Tibial nerve (tissue), 4 donors: ENCODE data around the gene ARHGAP25. TPM values are rescaled to one million over a fixed set of nuclear protein-coding genes. Genes with fewer than 3 reads are reported as not detected.

Source experiments
- DNase-seq, 2 donors: peaks; one replicate each; pipeline ENCODE4 v3.0.0-alpha.2; 2019; ENCODE audit warnings: low spot score in 2 of 2
- H3K27ac ChIP-seq, 4 donors: fragments of 200-600 bp; sonication (generic) in 3 of 4; one replicate each; pipeline ENCODE4 v1.5.1; 2017 to 2019; ENCODE audit warnings: mild to moderate bottlenecking in 1 of 4
- H3K27me3 ChIP-seq, 2 donors: fragments of 200-600 bp; sonication (generic) in 1 of 2; one replicate each; pipeline versions ENCODE4 v1.5.1 to v1.6.0; 2017 to 2019
- H3K36me3 ChIP-seq, 3 donors: fragments of 200-600 bp; sonication (generic); one replicate each; pipeline ENCODE4 v1.5.1; 2018 to 2019
- H3K4me1 ChIP-seq, 4 donors: fragments of 200-600 bp; sonication (generic) in 3 of 4; one replicate each; pipeline ENCODE4 v1.5.1; 2017 to 2019
- H3K4me3 ChIP-seq, 4 donors: fragments of 200-600 bp; sonication (generic) in 3 of 4; one replicate each; pipeline ENCODE4 v1.5.1; 2017 to 2019; ENCODE audit warnings: mild to moderate bottlenecking in 1 of 4, moderate library complexity in 1 of 4
- H3K9me3 ChIP-seq, 4 donors: fragments of 200-600 bp; sonication (generic) in 3 of 4; one replicate each; pipeline ENCODE4 v1.5.1; 2017 to 2019
- EP300 ChIP-seq, 2 donors: sonication (generic); formaldehyde crosslinking; IDR thresholded peaks; one replicate each; pipeline ENCODE4 v1.6.1; 2017; ENCODE audit warnings: antibody characterized with exemption in 2 of 2, mild to moderate bottlenecking in 1 of 2
- POLR2A ChIP-seq, 2 donors: fragments of 450-650 bp; IDR thresholded peaks; one replicate each; pipeline ENCODE4 v1.6.1; 2017; ENCODE audit warnings: antibody characterized with exemption in 2 of 2, mild to moderate bottlenecking in 2 of 2, moderate library complexity in 2 of 2
- WGBS, 2 donors: methylation state at CpG; one replicate each; pipeline ENCODE4 v1.1.5; 2018; 5-methylcytosine and 5-hydroxymethylcytosine counted together
- total RNA-seq, 4 donors: library from RNA; depleted of rRNA; stranded (reverse); fragments of >200 nt; gene quantifications; one replicate each; pipeline ENCODE4 v1.1.0, GENCODE V29; 2016
- TF ChIP-seq, protein P1 (sequence below), 5 experiments: fragments of 200-600 bp in 3 of 5; fragments of 450-650 bp in 2 of 5; sonication (generic) in 3 of 5; IDR thresholded peaks; one replicate each; pipeline ENCODE4 v1.5.1; 2016 to 2019; ENCODE audit warnings: antibody characterized with exemption in 5 of 5, mild to moderate bottlenecking in 3 of 5, moderate library complexity in 2 of 5

ARHGAP25 gene
- total RNA-seq, 4 donors from 2014 or later = 4.3 to 9.6 (median 5.3) TPM

DNA sequence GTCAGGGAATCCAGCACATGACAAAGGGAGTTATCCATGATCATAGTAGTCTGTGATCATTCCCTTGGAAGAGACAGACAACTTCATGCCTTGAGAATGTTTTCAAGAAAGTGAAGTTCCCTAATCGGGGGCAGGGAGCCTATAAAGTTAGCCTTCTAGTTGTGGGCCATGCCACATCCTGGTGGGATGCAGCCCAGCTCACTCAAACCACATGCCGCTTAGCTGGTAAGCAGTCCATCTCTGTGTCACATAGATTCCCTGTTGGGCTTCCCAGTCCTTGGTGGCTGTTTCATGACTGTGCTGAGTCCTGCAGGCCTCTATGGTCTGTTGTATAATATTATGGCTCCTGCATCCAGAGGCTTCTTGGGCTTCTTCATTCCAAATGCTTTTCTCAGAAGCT, 11.4 kb upstream of the ARHGAP25 start:
- H3K4me3 ChIP-seq = no peak overlapping the region
- no peaks in the 10 kb centered on the region for H3K27me3 ChIP-seq
- TF ChIP-seq, protein P1, sequence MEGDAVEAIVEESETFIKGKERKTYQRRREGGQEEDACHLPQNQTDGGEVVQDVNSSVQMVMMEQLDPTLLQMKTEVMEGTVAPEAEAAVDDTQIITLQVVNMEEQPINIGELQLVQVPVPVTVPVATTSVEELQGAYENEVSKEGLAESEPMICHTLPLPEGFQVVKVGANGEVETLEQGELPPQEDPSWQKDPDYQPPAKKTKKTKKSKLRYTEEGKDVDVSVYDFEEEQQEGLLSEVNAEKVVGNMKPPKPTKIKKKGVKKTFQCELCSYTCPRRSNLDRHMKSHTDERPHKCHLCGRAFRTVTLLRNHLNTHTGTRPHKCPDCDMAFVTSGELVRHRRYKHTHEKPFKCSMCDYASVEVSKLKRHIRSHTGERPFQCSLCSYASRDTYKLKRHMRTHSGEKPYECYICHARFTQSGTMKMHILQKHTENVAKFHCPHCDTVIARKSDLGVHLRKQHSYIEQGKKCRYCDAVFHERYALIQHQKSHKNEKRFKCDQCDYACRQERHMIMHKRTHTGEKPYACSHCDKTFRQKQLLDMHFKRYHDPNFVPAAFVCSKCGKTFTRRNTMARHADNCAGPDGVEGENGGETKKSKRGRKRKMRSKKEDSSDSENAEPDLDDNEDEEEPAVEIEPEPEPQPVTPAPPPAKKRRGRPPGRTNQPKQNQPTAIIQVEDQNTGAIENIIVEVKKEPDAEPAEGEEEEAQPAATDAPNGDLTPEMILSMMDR (IDR thresholded peaks at IDR 0.05) = no peak
- no peak for TF ChIP-seq POLR2A (IDR thresholded peaks at IDR 0.05)
- DNase-seq = no peak
- H3K9me3 ChIP-seq = no peaks in the 10 kb centered on the region
- WGBS, 2 donors = 83 to 88% methylated on average over 2 of the region's 2 CpGs
- no peaks in the 10 kb centered on the region for H3K36me3 ChIP-seq
- H3K27ac ChIP-seq = no peak overlapping the region
- H3K4me1 ChIP-seq = peaks cover 0 to 3% (median 0%) of the 10 kb centered on the region in 4 donors

DNA sequence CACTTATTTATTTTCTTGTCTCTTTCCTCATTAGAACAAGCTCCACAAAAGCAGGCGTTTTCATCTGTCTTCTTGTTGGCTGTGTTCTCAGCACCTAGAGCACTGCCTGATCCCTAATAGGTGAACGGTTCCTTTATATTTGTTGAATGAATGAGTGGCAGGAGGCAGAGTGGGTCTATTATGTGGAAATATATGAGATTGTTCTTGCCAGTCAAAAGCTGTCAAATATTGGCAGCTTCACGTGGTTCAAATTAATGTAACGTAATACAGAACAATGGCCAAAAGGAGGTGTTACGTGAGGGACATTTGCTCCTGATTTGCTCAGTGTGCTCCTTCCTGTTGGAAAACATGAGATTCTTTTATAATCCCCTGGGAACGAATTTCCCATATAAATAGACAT, 8.5 kb upstream of the ARHGAP25 start:
- TF ChIP-seq POLR2A (IDR thresholded peaks at IDR 0.05) (no peak), EP300 (IDR thresholded peaks at IDR 0.05) (no peak)
- TF ChIP-seq, protein P1 (IDR thresholded peaks at IDR 0.05) = no peak
- no peak overlapping the region for H3K4me3 ChIP-seq
- no peaks in the 10 kb centered on the region for H3K36me3 ChIP-seq
- DNase-seq = no peak
- no peak overlapping the region for H3K27ac ChIP-seq
- H3K27me3 ChIP-seq = no peaks in the 10 kb centered on the region
- no peaks in the 10 kb centered on the region for H3K9me3 ChIP-seq
- H3K4me1 ChIP-seq = peaks cover 0 to 3% (median 0%) of the 10 kb centered on the region in 4 donors
- WGBS, 2 donors = 46 to 58% methylated on average over 6 of the region's 6 CpGs

DNA sequence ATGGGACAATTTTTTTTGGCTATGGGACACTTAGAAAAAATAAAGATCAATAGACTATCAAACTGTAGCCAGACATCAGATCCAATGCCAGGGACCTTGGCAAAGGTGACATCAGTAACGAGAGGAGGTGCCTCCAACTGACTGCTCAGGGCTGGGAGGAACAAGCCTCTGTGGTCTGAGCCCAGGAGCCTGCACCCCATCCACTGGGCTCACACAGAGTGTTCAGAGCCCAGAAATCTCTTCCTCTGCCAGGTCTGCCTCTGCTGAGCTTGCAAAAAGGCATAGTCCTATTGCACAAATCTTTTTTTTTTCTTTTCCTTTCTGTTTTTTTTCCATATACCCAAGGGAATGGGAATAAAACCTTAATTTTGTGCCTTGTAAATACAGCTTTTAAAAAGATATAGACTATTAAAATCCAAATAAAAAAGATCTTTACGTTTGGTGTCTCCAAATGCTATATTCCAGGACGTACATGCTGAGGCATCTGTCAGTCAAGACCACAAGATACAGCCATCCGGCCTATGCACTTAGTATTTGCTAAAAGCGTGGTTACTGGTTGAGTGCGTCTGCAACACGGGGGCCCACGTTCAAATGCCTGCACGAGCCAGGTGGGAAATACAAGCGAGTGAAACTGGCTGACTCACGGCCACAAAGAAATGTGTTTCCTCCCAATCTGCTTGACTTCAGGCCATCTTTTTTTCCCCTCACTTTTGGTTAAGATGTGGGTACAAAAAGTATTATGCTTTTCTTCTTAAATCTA, 7.8 kb upstream of the ARHGAP25 start:
- no peak overlapping the region for H3K4me3 ChIP-seq
- no peak for DNase-seq
- H3K4me1 ChIP-seq = peaks cover 0 to 3% (median 0%) of the 10 kb centered on the region in 4 donors
- H3K36me3 ChIP-seq = no peaks in the 10 kb centered on the region
- WGBS, 2 donors = 67 to 75% methylated on average over 11 of the region's 11 CpGs
- H3K9me3 ChIP-seq = no peaks in the 10 kb centered on the region
- H3K27ac ChIP-seq = peak overlapping the region in 1 of 4 donors; percentile 36
- no peaks in the 10 kb centered on the region for H3K27me3 ChIP-seq
- TF ChIP-seq, protein P1 (IDR thresholded peaks at IDR 0.05) = no peak
- TF ChIP-seq EP300 (IDR thresholded peaks at IDR 0.05) (no peak), POLR2A (IDR thresholded peaks at IDR 0.05) (no peak)

DNA sequence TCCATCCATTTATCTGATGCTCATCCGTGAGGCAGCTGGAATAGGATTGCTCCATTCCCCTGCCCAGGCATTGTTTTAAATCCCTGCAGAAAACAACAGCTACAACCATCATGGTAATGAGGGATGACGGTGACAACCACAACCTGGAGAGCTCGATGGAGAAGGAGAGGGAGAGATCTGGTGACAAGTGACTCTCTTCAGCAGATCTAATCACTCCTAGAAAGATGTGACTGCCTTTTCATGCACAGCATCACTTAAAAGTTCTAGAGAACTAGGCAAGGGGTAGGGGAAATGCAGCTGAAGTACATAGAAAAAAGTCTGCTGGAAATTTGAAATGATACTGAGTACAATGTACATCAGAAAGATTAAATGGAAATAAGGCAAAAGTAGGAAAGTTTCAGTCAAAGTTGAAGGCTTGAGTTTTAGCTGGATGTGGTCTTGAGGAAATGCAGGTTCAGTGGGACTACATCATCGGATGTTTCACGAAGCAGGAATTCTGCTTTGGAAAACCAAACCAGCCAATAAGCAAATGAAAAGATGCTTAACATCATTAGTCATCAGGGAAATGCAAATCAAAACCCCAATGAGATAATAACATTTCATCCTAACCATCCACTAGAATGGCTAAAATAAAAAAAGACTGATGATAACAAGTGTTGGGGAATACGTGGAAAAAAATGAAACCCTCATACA, 6.8 kb upstream of the ARHGAP25 start:
- H3K27me3 ChIP-seq = no peaks in the 10 kb centered on the region
- TF ChIP-seq EP300 (IDR thresholded peaks at IDR 0.05) (no peak), POLR2A (IDR thresholded peaks at IDR 0.05) (no peak)
- TF ChIP-seq, protein P1 (IDR thresholded peaks at IDR 0.05) = no peak
- peaks cover 0 to 3% (median 0%) of the 10 kb centered on the region in 4 donors for H3K4me1 ChIP-seq
- no peak for DNase-seq
- H3K9me3 ChIP-seq = no peaks in the 10 kb centered on the region
- no peaks in the 10 kb centered on the region for H3K36me3 ChIP-seq
- H3K4me3 ChIP-seq = no peak overlapping the region
- peak overlapping the region in 1 of 4 donors; percentile 36 for H3K27ac ChIP-seq
- WGBS, 2 donors = 71 to 75% methylated on average over 6 of the region's 6 CpGs

DNA sequence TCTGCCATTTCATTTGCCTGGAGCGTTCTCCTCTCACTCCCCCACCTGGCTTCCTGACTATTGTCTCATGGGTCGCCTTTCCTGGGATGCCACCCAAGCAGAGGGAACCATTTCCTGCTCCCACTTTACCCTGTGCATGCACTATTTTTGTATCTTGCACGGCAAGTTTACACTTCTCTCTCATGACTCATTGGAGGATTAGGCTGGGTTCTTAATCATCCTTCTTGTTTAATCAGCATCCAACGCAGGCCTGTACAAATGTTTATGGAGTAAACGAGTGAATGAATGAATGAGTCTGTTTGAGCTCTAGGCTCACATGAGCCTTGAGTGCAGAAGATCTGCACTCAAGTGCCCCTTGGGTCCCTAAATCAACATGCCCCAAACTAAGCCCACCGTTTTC, 3.8 kb upstream of the ARHGAP25 start:
- WGBS, 2 donors = 59% methylated on average over 6 of the region's 6 CpGs

More for the DNA sequence above, 3.8 kb upstream of the ARHGAP25 start:
- Histone ChIP-seq H3K4me3 (no peak overlapping the region), H3K36me3 (no peaks in the 10 kb centered on the region), H3K27ac (no peak overlapping the region), H3K27me3 (no peaks in the 10 kb centered on the region), H3K9me3 (no peaks in the 10 kb centered on the region), H3K4me1 (peaks cover 0 to 7% (median 0%) of the 10 kb centered on the region in 4 donors)
- DNase-seq = no peak
- no peak for TF ChIP-seq POLR2A (IDR thresholded peaks at IDR 0.05)
- TF ChIP-seq, protein P1 (IDR thresholded peaks at IDR 0.05) = no peak
- TF ChIP-seq EP300 (IDR thresholded peaks at IDR 0.05) = no peak
